ENCODE data around the gene DENND2D.

- TF ChIP-seq POLR2A (conservative IDR thresholded peaks at IDR 0.05) (no peak), BMI1 (IDR thresholded peaks at IDR 0.05; ENCODE audit: low read length) (no peak), MAFF (IDR thresholded peaks at IDR 0.05; ENCODE audit: low read length) (no peak), CTCF (IDR thresholded peaks at IDR 0.05 in 2 of 3, conservative IDR thresholded peaks at IDR 0.05 in 1 of 3; ENCODE audit: insufficient read depth in 2 of 3, low read depth in 1 of 3, low read length in 3 of 3) (no peak)
- TF ChIP-seq, protein P1, sequence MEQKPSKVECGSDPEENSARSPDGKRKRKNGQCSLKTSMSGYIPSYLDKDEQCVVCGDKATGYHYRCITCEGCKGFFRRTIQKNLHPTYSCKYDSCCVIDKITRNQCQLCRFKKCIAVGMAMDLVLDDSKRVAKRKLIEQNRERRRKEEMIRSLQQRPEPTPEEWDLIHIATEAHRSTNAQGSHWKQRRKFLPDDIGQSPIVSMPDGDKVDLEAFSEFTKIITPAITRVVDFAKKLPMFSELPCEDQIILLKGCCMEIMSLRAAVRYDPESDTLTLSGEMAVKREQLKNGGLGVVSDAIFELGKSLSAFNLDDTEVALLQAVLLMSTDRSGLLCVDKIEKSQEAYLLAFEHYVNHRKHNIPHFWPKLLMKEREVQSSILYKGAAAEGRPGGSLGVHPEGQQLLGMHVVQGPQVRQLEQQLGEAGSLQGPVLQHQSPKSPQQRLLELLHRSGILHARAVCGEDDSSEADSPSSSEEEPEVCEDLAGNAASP (IDR thresholded peaks at IDR 0.05): no peak
These were observed 26.4 kb downstream of the DENND2D start for GRCh38 chr1:111174070-111174469.

Data from K562 (cell line).